HEK293 (cell line): ENCODE measurements around the gene ZBTB4.
A peak's percentile ranks its signal among the peaks of the same experiment; 100 is the strongest.

Experiments used
- BCL11B ChIP-seq: fragments of 450-650 bp; formaldehyde crosslinking; IDR thresholded peaks from 2 replicates; pipeline ENCODE4 v1.5.1; 2016; ENCODE audit warnings: low read depth, missing biosample characterization, missing genetic modification characterization
- GLI2 ChIP-seq: fragments of 450-650 bp; formaldehyde crosslinking; IDR thresholded peaks from 2 replicates; pipeline ENCODE4; 2017; ENCODE audit warnings: missing biosample characterization, missing genetic modification characterization, low read depth, borderline replicate concordance
- HOXA7 ChIP-seq: sonication (generic); formaldehyde crosslinking; IDR thresholded peaks from 2 replicates; pipeline ENCODE4 v1.8.1; 2022; ENCODE audit warnings: missing genetic modification reagents, borderline replicate concordance
- IKZF3 ChIP-seq: fragments of 450-650 bp; IDR thresholded peaks from 2 replicates; pipeline ENCODE4 v1.5.0; 2018; ENCODE audit warnings: missing biosample characterization, mild to moderate bottlenecking, missing genetic modification characterization, moderate library complexity
- MEIS1 ChIP-seq: sonication (generic); formaldehyde crosslinking; IDR thresholded peaks from 2 replicates; pipeline ENCODE4 v1.8.1; 2022; ENCODE audit warnings: missing genetic modification reagents, mild to moderate bottlenecking, borderline replicate concordance
- PRDM1 ChIP-seq: fragments of 450-650 bp; formaldehyde crosslinking; IDR thresholded peaks from 2 replicates; pipeline ENCODE4; 2016; ENCODE audit warnings: missing biosample characterization, missing genetic modification characterization
- TCF7L2 ChIP-seq: IDR thresholded peaks from 2 replicates; pipeline ENCODE4 v1.6.1; 2011; ENCODE audit warnings: low read depth, mild to moderate bottlenecking, inconsistent platforms, low read length, moderate library complexity, borderline replicate concordance
- WT1 ChIP-seq: fragments of 450-650 bp; formaldehyde crosslinking; IDR thresholded peaks from 2 replicates; pipeline ENCODE4 v1.5.1; 2016; ENCODE audit warnings: missing biosample characterization, missing genetic modification characterization
- ZBTB1 ChIP-seq: fragments of 450-650 bp; formaldehyde crosslinking; IDR thresholded peaks from 2 replicates; pipeline ENCODE4 v1.5.1; 2016; ENCODE audit warnings: missing biosample characterization, missing genetic modification characterization
- ZBTB20 ChIP-seq: fragments of 450-650 bp; formaldehyde crosslinking; IDR thresholded peaks from 2 replicates; pipeline ENCODE4 v1.5.1; 2016; ENCODE audit warnings: missing biosample characterization, missing genetic modification characterization
- ZFP37 ChIP-seq: fragments of 450-650 bp; formaldehyde crosslinking; IDR thresholded peaks from 2 replicates; pipeline ENCODE4 v1.5.1; 2016; ENCODE audit warnings: missing biosample characterization, missing genetic modification characterization
- ZFP41 ChIP-seq: fragments of 450-650 bp; formaldehyde crosslinking; IDR thresholded peaks from 2 replicates; pipeline ENCODE4 v1.5.1; 2016; ENCODE audit warnings: missing biosample characterization, missing genetic modification characterization, borderline replicate concordance
- ZFP69B ChIP-seq: fragments of 450-650 bp; formaldehyde crosslinking; IDR thresholded peaks from 2 replicates; pipeline ENCODE4 v1.5.1; 2016; ENCODE audit warnings: missing biosample characterization, missing genetic modification characterization
- ZNF10 ChIP-seq: fragments of 450-650 bp; formaldehyde crosslinking; IDR thresholded peaks from 2 replicates; pipeline ENCODE4 v1.5.1; 2017; ENCODE audit warnings: missing biosample characterization, missing genetic modification characterization
- ZNF112 ChIP-seq: fragments of 450-650 bp; formaldehyde crosslinking; IDR thresholded peaks from 2 replicates; pipeline ENCODE4 v1.5.0; 2017; ENCODE audit warnings: missing biosample characterization, missing genetic modification characterization
- ZNF138 ChIP-seq: fragments of 450-650 bp; formaldehyde crosslinking; IDR thresholded peaks from 2 replicates; pipeline ENCODE4 v1.5.1; 2016; ENCODE audit warnings: missing biosample characterization, missing genetic modification characterization, borderline replicate concordance
- ZNF146 ChIP-seq: fragments of 450-650 bp; formaldehyde crosslinking; IDR thresholded peaks from 2 replicates; pipeline ENCODE4 v1.5.1; 2016; ENCODE audit warnings: missing biosample characterization, missing genetic modification characterization
- ZNF169 ChIP-seq: fragments of 450-650 bp; formaldehyde crosslinking; IDR thresholded peaks from 2 replicates; pipeline ENCODE4 v1.5.1; 2016; ENCODE audit warnings: missing biosample characterization, missing genetic modification characterization
- ZNF239 ChIP-seq: fragments of 450-650 bp; formaldehyde crosslinking; IDR thresholded peaks from 2 replicates; pipeline ENCODE4 v1.5.1; 2016; ENCODE audit warnings: missing biosample characterization, missing genetic modification characterization
- ZNF341 ChIP-seq: fragments of 450-650 bp; formaldehyde crosslinking; IDR thresholded peaks from 2 replicates; pipeline ENCODE4; 2016; ENCODE audit warnings: low read depth, missing biosample characterization, missing genetic modification characterization
- ZNF558 ChIP-seq: fragments of 450-650 bp; formaldehyde crosslinking; IDR thresholded peaks from 2 replicates; pipeline ENCODE4 v1.5.1; 2016; ENCODE audit warnings: missing biosample characterization, missing genetic modification characterization
- ZNF596 ChIP-seq: fragments of 450-650 bp; IDR thresholded peaks from 2 replicates; pipeline ENCODE4 v1.5.0; 2018; ENCODE audit warnings: missing biosample characterization, mild to moderate bottlenecking, missing genetic modification characterization, moderate library complexity
- ZNF629 ChIP-seq: fragments of 450-650 bp; formaldehyde crosslinking; IDR thresholded peaks from 2 replicates; pipeline ENCODE4 v1.5.1; 2017; ENCODE audit warnings: missing biosample characterization, missing genetic modification characterization
- ZXDB ChIP-seq: fragments of 450-650 bp; formaldehyde crosslinking; IDR thresholded peaks from 2 replicates; pipeline ENCODE4 v1.5.1; 2016; ENCODE audit warnings: missing biosample characterization, missing genetic modification characterization
- TF ChIP-seq, protein P1 (sequence below): fragments of 450-650 bp; formaldehyde crosslinking; IDR thresholded peaks from 2 replicates; pipeline ENCODE4 v1.5.1; 2016; ENCODE audit warnings: missing biosample characterization, missing genetic modification characterization
- TF ChIP-seq, protein P2 (sequence below): fragments of 450-650 bp; formaldehyde crosslinking; IDR thresholded peaks from 2 replicates; pipeline ENCODE4 v1.5.1; 2016; ENCODE audit warnings: missing biosample characterization, missing genetic modification characterization
- TF ChIP-seq, protein P3 (sequence below): fragments of 450-650 bp; formaldehyde crosslinking; IDR thresholded peaks from 2 replicates; pipeline ENCODE4 v1.5.1; 2016; ENCODE audit warnings: missing biosample characterization, missing genetic modification characterization, borderline replicate concordance
- TF ChIP-seq, protein P4 (sequence below): IDR thresholded peaks from 2 replicates; pipeline ENCODE4 v1.6.1; 2011; ENCODE audit warnings: mild to moderate bottlenecking, low read depth, low read length, borderline replicate concordance
- TF ChIP-seq, protein P5 (sequence below): fragments of 450-650 bp; formaldehyde crosslinking; IDR thresholded peaks from 2 replicates; pipeline ENCODE4 v1.5.0; 2017; ENCODE audit warnings: missing biosample characterization, missing genetic modification characterization, borderline replicate concordance

The ZBTB4 gene

DNA sequence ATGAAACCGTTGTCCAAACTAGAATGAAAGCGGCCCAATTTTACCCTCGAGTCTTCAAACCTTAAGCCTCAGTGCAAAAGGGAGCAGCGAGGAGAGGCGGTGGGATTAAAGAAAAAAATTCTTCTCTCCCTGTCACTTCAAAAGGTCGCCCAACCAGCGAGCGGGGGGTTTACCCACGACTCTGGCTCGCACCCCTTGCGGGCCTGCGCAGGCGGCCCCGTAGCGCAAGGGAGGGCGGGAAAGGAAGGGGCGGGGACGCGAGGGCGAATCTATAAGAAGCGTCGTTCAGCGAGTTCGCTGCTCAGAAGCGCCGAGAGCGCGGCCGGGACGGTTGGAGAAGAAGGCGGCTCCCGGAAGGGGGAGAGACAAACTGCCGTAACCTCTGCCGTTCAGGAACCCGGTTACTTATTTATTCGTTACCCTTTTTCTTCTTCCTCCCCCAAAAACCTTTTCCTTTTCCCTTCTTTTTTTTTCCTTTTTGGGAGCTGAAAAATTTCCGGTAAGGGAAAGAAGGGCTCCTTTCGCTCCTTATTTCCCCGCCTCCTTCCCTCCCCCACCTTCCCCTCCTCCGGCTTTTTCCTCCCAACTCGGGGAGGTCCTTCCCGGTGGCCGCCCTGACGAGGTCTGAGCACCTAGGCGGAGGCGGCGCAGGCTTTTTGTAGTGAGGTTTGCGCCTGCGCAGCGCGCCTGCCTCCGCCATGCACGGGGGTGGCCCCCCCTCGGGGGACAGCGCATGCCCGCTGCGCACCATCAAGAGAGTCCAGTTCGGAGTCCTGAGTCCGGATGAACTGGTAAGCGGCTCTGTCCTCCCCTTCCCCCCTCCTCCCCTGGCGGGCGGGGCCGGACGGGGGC lies 4.9 kb upstream of the ZBTB4 start, which contains the start of gene POLR2A (continued):
- TF ChIP-seq ZNF596 (peak; percentile 53), ZNF341 (tag by site-specific recombination) (peak; percentile 91), GLI2 (tag by site-specific recombination) (peak; percentile 46; the same call in 1 of the 2 replicates), ZNF10 (tag by site-specific recombination) (peak; percentile 70; the same call in 1 of the 2 replicates), ZFP69B (tag by site-specific recombination) (peak; percentile 86), ZFP41 (tag by site-specific recombination) (peak; percentile 92; the same call in 1 of the 2 replicates), PRDM1 (tag by site-specific recombination) (peak; percentile 98), ZNF146 (tag by site-specific recombination) (peak; percentile 71), ZNF112 (no peak), BCL11B (no peak), ZNF169 (tag by site-specific recombination) (no peak), MEIS1 (no peak), ZNF629 (peak; percentile 88), ZBTB20 (tag by site-specific recombination) (peak; percentile 63; the same call in 1 of the 2 replicates), TCF7L2 (peak; percentile 54; the same call in 1 of the 2 replicates), HOXA7 (CRISPR knock-in tag) (no peak), ZNF138 (tag by site-specific recombination) (no peak), ZFP37 (tag by site-specific recombination) (peak; percentile 97), ZNF558 (tag by site-specific recombination) (peak; percentile 87), ZBTB1 (tag by site-specific recombination) (0 out of 2 replicates have a peak, but pooled peaks have one; percentile 35), ZXDB (peak; percentile 100), ZNF239 (tag by site-specific recombination) (peak; percentile 84), WT1 (peak; percentile 78), IKZF3 (tag by site-specific recombination) (peak; percentile 99)
- TF ChIP-seq, protein P1, sequence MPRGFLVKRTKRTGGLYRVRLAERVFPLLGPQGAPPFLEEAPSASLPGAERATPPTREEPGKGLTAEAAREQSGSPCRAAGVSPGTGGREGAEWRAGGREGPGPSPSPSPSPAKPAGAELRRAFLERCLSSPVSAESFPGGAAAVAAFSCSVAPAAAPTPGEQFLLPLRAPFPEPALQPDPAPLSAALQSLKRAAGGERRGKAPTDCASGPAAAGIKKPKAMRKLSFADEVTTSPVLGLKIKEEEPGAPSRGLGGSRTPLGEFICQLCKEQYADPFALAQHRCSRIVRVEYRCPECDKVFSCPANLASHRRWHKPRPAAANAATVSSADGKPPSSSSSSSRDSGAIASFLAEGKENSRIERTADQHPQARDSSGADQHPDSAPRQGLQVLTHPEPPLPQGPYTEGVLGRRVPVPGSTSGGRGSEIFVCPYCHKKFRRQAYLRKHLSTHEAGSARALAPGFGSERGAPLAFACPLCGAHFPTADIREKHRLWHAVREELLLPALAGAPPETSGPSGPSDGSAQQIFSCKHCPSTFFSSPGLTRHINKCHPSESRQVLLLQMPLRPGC (tag by site-specific recombination) = peak; percentile 38; the same call in 1 of the 2 replicates
- TF ChIP-seq, protein P2, sequence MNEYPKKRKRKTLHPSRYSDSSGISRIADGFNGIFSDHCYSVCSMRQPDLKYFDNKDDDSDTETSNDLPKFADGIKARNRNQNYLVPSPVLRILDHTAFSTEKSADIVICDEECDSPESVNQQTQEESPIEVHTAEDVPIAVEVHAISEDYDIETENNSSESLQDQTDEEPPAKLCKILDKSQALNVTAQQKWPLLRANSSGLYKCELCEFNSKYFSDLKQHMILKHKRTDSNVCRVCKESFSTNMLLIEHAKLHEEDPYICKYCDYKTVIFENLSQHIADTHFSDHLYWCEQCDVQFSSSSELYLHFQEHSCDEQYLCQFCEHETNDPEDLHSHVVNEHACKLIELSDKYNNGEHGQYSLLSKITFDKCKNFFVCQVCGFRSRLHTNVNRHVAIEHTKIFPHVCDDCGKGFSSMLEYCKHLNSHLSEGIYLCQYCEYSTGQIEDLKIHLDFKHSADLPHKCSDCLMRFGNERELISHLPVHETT = peak; percentile 95
- TF ChIP-seq, protein P3, sequence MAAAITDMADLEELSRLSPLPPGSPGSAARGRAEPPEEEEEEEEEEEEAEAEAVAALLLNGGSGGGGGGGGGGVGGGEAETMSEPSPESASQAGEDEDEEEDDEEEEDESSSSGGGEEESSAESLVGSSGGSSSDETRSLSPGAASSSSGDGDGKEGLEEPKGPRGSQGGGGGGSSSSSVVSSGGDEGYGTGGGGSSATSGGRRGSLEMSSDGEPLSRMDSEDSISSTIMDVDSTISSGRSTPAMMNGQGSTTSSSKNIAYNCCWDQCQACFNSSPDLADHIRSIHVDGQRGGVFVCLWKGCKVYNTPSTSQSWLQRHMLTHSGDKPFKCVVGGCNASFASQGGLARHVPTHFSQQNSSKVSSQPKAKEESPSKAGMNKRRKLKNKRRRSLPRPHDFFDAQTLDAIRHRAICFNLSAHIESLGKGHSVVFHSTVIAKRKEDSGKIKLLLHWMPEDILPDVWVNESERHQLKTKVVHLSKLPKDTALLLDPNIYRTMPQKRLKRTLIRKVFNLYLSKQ (tag by site-specific recombination) = peak; percentile 88; the same call in 1 of the 2 replicates
- TF ChIP-seq, protein P4, sequence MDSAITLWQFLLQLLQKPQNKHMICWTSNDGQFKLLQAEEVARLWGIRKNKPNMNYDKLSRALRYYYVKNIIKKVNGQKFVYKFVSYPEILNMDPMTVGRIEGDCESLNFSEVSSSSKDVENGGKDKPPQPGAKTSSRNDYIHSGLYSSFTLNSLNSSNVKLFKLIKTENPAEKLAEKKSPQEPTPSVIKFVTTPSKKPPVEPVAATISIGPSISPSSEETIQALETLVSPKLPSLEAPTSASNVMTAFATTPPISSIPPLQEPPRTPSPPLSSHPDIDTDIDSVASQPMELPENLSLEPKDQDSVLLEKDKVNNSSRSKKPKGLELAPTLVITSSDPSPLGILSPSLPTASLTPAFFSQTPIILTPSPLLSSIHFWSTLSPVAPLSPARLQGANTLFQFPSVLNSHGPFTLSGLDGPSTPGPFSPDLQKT = no peak
- TF ChIP-seq, protein P5, sequence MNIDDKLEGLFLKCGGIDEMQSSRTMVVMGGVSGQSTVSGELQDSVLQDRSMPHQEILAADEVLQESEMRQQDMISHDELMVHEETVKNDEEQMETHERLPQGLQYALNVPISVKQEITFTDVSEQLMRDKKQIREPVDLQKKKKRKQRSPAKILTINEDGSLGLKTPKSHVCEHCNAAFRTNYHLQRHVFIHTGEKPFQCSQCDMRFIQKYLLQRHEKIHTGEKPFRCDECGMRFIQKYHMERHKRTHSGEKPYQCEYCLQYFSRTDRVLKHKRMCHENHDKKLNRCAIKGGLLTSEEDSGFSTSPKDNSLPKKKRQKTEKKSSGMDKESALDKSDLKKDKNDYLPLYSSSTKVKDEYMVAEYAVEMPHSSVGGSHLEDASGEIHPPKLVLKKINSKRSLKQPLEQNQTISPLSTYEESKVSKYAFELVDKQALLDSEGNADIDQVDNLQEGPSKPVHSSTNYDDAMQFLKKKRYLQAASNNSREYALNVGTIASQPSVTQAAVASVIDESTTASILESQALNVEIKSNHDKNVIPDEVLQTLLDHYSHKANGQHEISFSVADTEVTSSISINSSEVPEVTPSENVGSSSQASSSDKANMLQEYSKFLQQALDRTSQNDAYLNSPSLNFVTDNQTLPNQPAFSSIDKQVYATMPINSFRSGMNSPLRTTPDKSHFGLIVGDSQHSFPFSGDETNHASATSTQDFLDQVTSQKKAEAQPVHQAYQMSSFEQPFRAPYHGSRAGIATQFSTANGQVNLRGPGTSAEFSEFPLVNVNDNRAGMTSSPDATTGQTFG (tag by site-specific recombination) = peak; percentile 89
